LNCAP (cell line): ENCODE results near the gene PARL.

Source experiments
- CTCF ChIP-seq: fragments of 450-650 bp; IDR thresholded peaks from 2 replicates; pipeline ENCODE4 v1.5.1; 2017; ENCODE audit warnings: mild to moderate bottlenecking

The PARL gene

GRCh38 chr3:183844606-183845005 lies 40.1 kb downstream of the PARL start:
- TF ChIP-seq CTCF: no peak

GRCh38 chr3:183839751-183840150 lies 44.9 kb downstream of the PARL start:
- no peak for TF ChIP-seq CTCF

GRCh38 chr3:183837894-183838293 lies 46.8 kb downstream of the PARL start:
- no peak for TF ChIP-seq CTCF

- no peak for TF ChIP-seq CTCF
These were observed 47.3 kb downstream of the PARL start for GRCh38 chr3:183837390-183837789.

GRCh38 chr3:183833516-183833915 lies 51.2 kb downstream of the PARL start:
- no peak for TF ChIP-seq CTCF

GRCh38 chr3:183830187-183830586 lies 54.5 kb downstream of the PARL start:
- no peak for TF ChIP-seq CTCF

- TF ChIP-seq CTCF: no peak
These were observed 55.2 kb downstream of the PARL start for GRCh38 chr3:183829466-183829865.

GRCh38 chr3:183828538-183828870 lies 56.2 kb downstream of the PARL start:
- TF ChIP-seq CTCF: no peak
